ENCODE measurements around the gene SNAP91.

DNA sequence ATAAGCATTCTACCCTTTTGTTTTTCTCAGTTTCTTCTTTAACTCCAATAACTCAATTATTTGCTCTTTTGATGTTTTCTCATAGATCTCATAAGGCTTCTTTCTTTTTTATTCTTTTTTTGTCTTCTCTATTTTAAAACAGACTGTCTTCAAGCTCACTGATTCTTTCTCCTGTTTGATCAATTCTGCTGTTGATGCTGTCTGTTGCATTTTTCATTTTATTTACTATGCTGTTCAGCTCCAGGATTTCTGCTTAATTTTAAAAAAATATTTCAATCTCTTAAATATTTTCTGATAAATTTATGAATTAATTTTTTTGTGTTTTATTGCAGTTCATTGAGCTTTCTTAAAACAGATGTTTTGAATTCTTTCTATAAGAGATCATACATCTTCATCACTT is 48.1 kb upstream of the SNAP91 start:
- TF ChIP-seq, protein P1, sequence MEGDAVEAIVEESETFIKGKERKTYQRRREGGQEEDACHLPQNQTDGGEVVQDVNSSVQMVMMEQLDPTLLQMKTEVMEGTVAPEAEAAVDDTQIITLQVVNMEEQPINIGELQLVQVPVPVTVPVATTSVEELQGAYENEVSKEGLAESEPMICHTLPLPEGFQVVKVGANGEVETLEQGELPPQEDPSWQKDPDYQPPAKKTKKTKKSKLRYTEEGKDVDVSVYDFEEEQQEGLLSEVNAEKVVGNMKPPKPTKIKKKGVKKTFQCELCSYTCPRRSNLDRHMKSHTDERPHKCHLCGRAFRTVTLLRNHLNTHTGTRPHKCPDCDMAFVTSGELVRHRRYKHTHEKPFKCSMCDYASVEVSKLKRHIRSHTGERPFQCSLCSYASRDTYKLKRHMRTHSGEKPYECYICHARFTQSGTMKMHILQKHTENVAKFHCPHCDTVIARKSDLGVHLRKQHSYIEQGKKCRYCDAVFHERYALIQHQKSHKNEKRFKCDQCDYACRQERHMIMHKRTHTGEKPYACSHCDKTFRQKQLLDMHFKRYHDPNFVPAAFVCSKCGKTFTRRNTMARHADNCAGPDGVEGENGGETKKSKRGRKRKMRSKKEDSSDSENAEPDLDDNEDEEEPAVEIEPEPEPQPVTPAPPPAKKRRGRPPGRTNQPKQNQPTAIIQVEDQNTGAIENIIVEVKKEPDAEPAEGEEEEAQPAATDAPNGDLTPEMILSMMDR (IDR thresholded peaks at IDR 0.05): no peak
- no peak for TF ChIP-seq POLR2A (IDR thresholded peaks at IDR 0.05)

Data from testis (tissue), 2 donors.